Testis (tissue), 2 donors: ENCODE results near the gene PDLIM5.

ENCODE experiments used
- POLR2A ChIP-seq: fragments of 450-650 bp; IDR thresholded peaks from one replicate; pipeline ENCODE4 v1.6.1; 2017; ENCODE audit warnings: antibody characterized with exemption, mild to moderate bottlenecking, moderate library complexity
- TF ChIP-seq, protein P1 (sequence below), 3 experiments: fragments of 450-650 bp in 2 of 3; fragments of 200-600 bp in 1 of 3; sonication (generic) in 1 of 3; IDR thresholded peaks; one replicate each; pipeline ENCODE4 v1.5.1; 2016 to 2019; ENCODE audit warnings: antibody characterized with exemption in 3 of 3, mild to moderate bottlenecking in 2 of 3, moderate library complexity in 1 of 3

DNA sequence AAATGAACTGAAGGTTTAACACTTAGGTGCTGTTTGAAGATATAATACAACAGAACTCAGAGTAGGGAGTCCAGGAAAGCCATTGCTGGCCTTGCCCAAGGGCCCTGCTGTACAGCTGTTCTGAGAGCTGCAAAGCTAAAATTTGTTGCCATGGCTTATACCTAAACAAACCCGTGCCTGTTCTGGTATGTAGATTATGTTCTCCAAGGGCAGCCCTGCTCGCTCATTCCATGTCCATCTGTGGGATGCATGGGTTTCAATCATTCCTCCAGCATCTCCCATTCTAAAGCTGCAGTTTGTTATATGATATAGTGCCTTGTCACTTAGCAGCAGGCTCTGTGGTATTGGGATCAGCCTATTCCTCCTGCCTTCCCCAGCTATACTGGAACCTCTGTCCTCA lies 225.2 kb downstream of the PDLIM5 start:
- TF ChIP-seq, protein P1, sequence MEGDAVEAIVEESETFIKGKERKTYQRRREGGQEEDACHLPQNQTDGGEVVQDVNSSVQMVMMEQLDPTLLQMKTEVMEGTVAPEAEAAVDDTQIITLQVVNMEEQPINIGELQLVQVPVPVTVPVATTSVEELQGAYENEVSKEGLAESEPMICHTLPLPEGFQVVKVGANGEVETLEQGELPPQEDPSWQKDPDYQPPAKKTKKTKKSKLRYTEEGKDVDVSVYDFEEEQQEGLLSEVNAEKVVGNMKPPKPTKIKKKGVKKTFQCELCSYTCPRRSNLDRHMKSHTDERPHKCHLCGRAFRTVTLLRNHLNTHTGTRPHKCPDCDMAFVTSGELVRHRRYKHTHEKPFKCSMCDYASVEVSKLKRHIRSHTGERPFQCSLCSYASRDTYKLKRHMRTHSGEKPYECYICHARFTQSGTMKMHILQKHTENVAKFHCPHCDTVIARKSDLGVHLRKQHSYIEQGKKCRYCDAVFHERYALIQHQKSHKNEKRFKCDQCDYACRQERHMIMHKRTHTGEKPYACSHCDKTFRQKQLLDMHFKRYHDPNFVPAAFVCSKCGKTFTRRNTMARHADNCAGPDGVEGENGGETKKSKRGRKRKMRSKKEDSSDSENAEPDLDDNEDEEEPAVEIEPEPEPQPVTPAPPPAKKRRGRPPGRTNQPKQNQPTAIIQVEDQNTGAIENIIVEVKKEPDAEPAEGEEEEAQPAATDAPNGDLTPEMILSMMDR (IDR thresholded peaks at IDR 0.05), result no peak
- TF ChIP-seq POLR2A, result no peak
